ENCODE measurements around the gene PGAP2. TPM values are rescaled to one million over a fixed set of nuclear protein-coding genes. Genes with fewer than 3 reads are reported as not detected.
A peak's percentile ranks its signal among the peaks of the same experiment; 100 is the strongest.
"Not testable (repeated sequence)": the region's sequence is repeated elsewhere in the genome, so short reads cannot be mapped to it uniquely, and the experiment has no call there.

Gene PGAP2
- total RNA-seq, 1 experiment from 2014 or later = 15.4 TPM

DNA sequence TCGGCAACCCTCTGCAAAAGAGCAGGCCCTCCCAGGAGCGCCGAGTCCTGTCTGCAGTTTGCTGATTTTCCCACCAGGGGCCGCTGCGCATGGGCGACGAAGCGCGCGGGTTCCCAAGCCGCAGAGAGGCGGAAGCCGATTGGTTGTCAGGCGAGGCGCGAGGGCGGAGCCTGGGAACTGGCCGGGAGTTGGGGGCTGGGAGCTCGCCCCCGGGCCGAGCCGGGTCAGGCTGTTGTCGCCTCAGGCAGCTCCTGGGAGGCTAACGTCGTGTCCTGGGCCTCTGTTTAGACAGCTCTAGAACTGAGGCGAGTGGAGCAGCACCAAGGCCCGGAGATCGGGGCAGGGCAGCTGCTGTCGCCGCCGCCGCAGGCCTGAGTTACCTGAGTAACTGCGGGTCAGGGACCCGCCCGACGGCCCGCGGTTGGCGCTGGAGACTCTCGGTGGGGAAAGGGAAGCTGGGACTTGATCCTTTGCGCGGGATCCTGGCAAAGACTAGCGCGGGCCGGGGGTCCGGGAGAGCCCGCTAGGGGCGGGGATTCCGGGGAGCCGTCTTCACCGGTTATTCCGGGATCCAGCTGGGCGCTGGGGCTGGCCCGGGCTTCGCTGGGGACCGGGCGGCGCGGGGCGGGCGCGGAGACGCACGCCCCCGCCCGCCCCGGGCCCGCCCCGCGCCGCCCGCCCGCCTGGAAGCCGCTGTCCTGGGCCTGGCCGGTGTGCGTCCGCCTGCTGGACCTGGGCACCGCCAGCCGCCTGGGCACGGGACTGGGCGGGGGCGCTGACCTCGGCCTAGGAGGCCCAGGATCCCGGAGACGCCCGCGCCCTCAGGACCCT, 46.8 kb downstream of the PGAP2 start, which contains the start of gene STIM1:
Gene STIM1, plus strand, starts transcription at position 688 of the 831 bp plus-strand sequence. CDS start 607 bp downstream, outside the sequence.
- peak; percentile 87 for DNase-seq (ENCODE audit: low spot score)

- DNase-seq (ENCODE audit: low spot score) = peak; percentile 30
Observed at GRCh38 chr11:3855808-3856491, 47.6 kb downstream of the PGAP2 start.

DNA sequence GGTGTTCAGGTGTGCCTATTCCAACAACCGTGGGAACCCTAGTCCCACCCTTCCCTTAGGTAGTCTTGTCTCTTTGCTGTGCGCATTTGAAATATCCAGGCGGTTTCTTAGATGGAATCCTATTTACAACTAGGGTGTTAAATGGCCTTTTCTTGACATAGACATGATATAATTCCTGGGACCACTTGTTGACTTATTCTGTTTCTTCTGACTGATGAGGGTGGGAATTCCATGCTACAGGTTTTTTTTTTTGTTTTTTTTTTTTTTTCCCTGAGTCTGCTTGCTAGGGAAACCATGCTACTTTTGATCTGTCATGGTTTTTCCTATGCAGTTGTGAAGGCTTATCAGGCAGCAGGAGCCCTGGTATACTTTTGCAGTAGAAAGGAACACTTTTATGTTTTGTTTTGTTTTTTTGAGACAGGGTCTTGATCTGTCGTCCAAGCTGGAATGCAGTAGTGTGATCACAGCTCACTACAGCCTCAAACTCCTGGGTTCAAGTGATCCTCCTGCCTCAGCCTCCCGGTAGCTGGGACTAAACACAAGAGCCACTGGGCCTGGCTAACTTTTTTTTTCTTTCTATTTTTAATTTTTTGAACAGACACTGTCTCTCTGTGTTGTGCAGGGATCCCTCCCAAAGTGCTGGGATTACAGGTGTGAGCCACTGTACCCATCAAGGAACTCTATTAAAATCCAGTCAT, 48.6 kb downstream of the PGAP2 start:
- no peak for DNase-seq (ENCODE audit: low spot score)

GRCh38 chr11:3857628-3858027, 49.3 kb downstream of the PGAP2 start:
- DNase-seq (ENCODE audit: low spot score) = no peak

- no peak for DNase-seq (ENCODE audit: low spot score)
Observed at GRCh38 chr11:3859373-3859881, 51.1 kb downstream of the PGAP2 start.

GRCh38 chr11:3860375-3860774, 52.0 kb downstream of the PGAP2 start:
- DNase-seq (ENCODE audit: low spot score) = no peak

GRCh38 chr11:3860898-3861393, 52.6 kb downstream of the PGAP2 start:
- not testable (repeated sequence) for DNase-seq (ENCODE audit: low spot score)

GRCh38 chr11:3861683-3862082, 53.3 kb downstream of the PGAP2 start:
- DNase-seq (ENCODE audit: low spot score) = no peak

GRCh38 chr11:3865388-3866193, 57.2 kb downstream of the PGAP2 start:
- DNase-seq (ENCODE audit: low spot score) = peak; percentile 41

DNA sequence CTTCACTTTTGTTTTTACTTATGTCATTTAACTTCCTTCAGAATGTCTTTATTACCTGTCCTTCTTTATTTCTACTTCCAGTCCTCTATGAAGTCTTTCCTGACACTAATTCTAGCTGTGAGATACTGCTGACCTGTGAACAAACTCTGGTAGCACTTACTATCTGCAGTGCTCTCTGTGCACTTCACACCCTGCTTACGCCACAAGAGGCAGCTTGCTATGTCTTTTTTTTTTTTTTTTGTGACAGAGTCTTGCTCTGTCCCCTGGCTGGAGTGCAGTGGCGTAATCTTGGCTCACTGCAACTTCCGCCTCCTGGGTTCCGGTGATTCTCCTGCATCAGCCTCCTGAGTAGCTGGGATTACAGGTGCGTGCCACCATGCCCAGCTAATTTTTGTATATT, 57.8 kb downstream of the PGAP2 start:
- no peak for DNase-seq (ENCODE audit: low spot score)

- DNase-seq (ENCODE audit: low spot score) = no peak
Observed at GRCh38 chr11:3866836-3867208, 58.5 kb downstream of the PGAP2 start.

DNA sequence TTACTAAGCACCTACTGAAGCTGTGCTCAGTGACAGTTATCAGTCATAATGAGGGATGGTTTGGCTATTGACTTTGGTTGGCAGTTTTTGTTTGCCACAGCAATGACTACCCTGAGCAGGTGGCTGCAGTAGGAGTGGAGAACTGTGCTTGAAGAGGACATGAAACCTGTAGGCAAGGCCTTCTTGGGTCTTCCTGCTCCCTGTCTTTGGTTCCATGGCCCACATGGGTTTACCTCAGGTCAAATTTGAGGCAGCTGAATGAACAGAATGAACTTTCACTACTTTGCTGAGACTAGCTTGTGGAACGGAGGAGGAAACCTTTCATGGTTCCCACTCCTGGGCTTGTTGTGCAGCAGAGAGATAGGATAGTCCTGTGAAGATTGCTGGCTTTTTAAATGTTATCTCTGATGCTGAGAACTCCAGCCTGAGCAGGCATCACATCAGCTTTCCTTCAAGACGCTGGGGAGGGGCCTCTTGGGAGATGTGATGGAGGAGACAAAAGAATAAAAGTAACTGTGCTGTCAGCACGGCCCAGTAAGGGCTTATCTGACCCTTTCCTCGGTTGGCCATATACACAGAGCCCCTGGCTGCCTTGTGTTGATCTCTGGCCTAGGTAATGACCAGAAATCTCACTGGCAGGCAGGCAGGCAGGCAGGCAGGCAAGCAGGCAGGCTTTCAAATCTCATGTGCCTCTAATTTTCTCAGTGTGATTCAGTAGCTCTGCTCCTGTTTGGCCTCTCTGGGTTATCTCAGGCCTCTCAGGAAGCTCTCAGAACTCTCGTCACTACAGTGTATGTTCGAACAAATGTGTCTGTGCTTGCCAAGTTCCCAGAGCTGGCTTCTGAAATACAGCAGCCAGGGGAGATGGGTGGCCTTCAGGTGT, 59.1 kb downstream of the PGAP2 start:
- DNase-seq (ENCODE audit: low spot score) = no peak

DNA sequence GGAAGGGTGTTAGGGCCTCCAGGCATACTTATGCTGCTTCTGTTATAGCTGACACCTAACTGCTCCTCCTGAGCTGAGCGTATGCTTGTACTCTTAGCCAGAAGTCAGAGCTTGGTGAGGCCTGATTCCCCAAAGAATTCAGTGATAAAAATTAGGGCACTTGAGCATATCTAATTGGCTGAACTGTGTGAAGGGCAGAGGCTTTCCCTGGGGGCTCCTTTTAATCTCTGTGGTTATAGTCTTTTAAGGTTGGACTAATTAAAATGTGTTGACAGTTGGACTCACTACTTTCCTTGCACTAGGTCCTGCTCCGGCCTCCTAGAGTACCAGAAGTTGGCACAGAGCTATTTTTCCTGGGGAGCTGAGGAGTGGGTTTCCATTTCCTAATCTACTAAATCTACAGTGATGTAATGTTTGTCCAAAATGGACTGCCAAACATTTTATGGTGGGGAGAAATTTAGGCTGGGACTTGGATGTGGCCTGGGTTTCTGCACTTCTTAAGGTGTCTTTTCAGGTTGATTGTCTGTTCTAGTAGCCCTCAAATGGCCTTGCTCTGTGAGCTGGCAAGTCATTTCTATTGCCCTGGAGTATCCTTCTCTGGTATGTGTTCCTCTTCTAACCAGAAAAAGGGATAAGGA, 65.5 kb downstream of the PGAP2 start:
- DNase-seq (ENCODE audit: low spot score) = no peak

Other genes with a start within 250 kb of the PGAP2 start
- gene ART5, start 166.6 kb upstream of the PGAP2 start, total RNA-seq (2014; rRNA removed; shearing (Covaris generic)) = 0.31 TPM in 1 of 2 replicates, not detected in the other
- gene ART1, start 163.4 kb upstream of the PGAP2 start, total RNA-seq (2014; rRNA removed; shearing (Covaris generic)) = not detected in 2 replicates
- 0.28 and 2.0 TPM in 2 replicates for gene CHRNA10, start 137.2 kb upstream of the PGAP2 start, total RNA-seq (2014; rRNA removed; shearing (Covaris generic))
- gene NUP98, start 11.0 kb upstream of the PGAP2 start, total RNA-seq (2014; rRNA removed; shearing (Covaris generic)) = 96.6 and 104 TPM in 2 replicates
- 40.6 and 50.9 TPM in 2 replicates for gene RHOG, start 32.4 kb downstream of the PGAP2 start, total RNA-seq (2014; rRNA removed; shearing (Covaris generic))
- gene STIM1, start 47.1 kb downstream of the PGAP2 start, total RNA-seq (2014; rRNA removed; shearing (Covaris generic)) = 23.6 and 27.1 TPM in 2 replicates

Data from A172 (cell line).